GM12878 (cell line): ENCODE measurements around the gene TBC1D5. TPM values are rescaled to one million over a fixed set of nuclear protein-coding genes. Genes with fewer than 3 reads are reported as not detected.

Experiments used
- GATAD2B ChIP-seq: fragments of 450-650 bp; conservative IDR thresholded peaks from 2 replicates; pipeline ENCODE4 v1.6.1; 2017; ENCODE audit warnings: low read depth, mild to moderate bottlenecking, moderate library complexity
- IKZF2 ChIP-seq, 2 experiments: fragments of 450-650 bp; IDR thresholded peaks; 2 replicates each; pipeline ENCODE4 v1.6.1; 2017; ENCODE audit warnings: mild to moderate bottlenecking in 2 of 2, moderate library complexity in 2 of 2
- POLR2AphosphoS5 ChIP-seq: IDR thresholded peaks from 2 replicates; pipeline ENCODE4 v1.6.1; 2011; ENCODE audit warnings: mild to moderate bottlenecking, low read length, inconsistent platforms
- RELA ChIP-seq: fragments of 450-650 bp; IDR thresholded peaks from 2 replicates; pipeline ENCODE4 v1.8.0; 2014; ENCODE audit warnings: borderline replicate concordance; ENCODE audit not compliant: partially characterized antibody
- SMAD1 ChIP-seq: fragments of 450-650 bp; IDR thresholded peaks from 2 replicates; pipeline ENCODE4 v1.6.1; 2018; ENCODE audit warnings: mild to moderate bottlenecking, low read depth; ENCODE audit not compliant: partially characterized antibody
- SRF ChIP-seq, 2 experiments: IDR thresholded peaks; 2 replicates each; pipeline ENCODE4 v1.6.1; 2011; ENCODE audit warnings: low read depth in 2 of 2, low read length in 2 of 2, mild to moderate bottlenecking in 1 of 2, moderate library complexity in 1 of 2
- ZSCAN29 ChIP-seq: fragments of 450-650 bp; IDR thresholded peaks from 2 replicates; pipeline ENCODE4 v1.6.1; 2017; ENCODE audit warnings: mild to moderate bottlenecking, moderate library complexity
- polyA plus RNA-seq, 11 experiments: library from polyadenylated mRNA; depleted of rRNA in 4 of 11; unstranded in 6 of 11; stranded (reverse) in 5 of 11; fragments of >200 nt; fragmentation: Nextera tagmentation in 4 of 11; fragmentation: Illumina TruSeq in 1 of 11; extraction: Ambion mirVana in 4 of 11; extraction: Trizol in 1 of 11; gene quantifications; 1 replicate in 1 of 11; 2 replicates in 10 of 11; pipeline versions ENCODE4 v1.2.1 to v1.2.3, GENCODE V29; 2011 to 2016; ENCODE audit warnings: inconsistent platforms in 2 of 11, missing spikeins in 2 of 11, low read depth in 1 of 11
- total RNA-seq, 4 experiments: library from RNA; depleted of rRNA in 3 of 4; stranded (reverse); fragments of >200 nt in 3 of 4; fragmentation: Illumina TruSeq in 1 of 4; extraction: Trizol in 1 of 4; gene quantifications; 2 replicates each; pipeline versions ENCODE4 v1.2.1 to v1.2.3, GENCODE V29; 2013 to 2021
- TF ChIP-seq, protein P1 (sequence below): fragments of 450-650 bp; IDR thresholded peaks from 2 replicates; pipeline ENCODE4 v1.6.1; 2014; ENCODE audit warnings: mild to moderate bottlenecking
- TF ChIP-seq, protein P2 (sequence below), 3 experiments: IDR thresholded peaks in 2 of 3; conservative IDR thresholded peaks in 1 of 3; 2 replicates each; pipeline ENCODE4 v1.5.1; 2011; ENCODE audit warnings: low read depth in 3 of 3, low read length in 3 of 3, mild to moderate bottlenecking in 3 of 3, control low read depth in 2 of 3, moderate library complexity in 2 of 3, inconsistent platforms in 1 of 3, mixed read lengths in 1 of 3; ENCODE audit not compliant: control insufficient read depth in 2 of 3, insufficient read depth in 1 of 3; ENCODE audit errors: extremely low read depth in 1 of 3
- TF ChIP-seq, protein P3 (sequence below): IDR thresholded peaks from 2 replicates; pipeline ENCODE4 v1.6.1; 2012; ENCODE audit warnings: improper control_type of control experiment, low read depth, low read length; ENCODE audit not compliant: insufficient replicate concordance
- TF ChIP-seq, protein P4 (sequence below): fragments of 450-650 bp; IDR thresholded peaks from 2 replicates; pipeline ENCODE4 v1.6.1; 2017; ENCODE audit warnings: antibody characterized with exemption, mild to moderate bottlenecking, moderate library complexity
- TF ChIP-seq, protein P5 (sequence below): fragments of 450-650 bp; IDR thresholded peaks from 2 replicates; pipeline ENCODE4 v1.6.1; 2018; ENCODE audit warnings: mild to moderate bottlenecking, low read depth, moderate library complexity; ENCODE audit not compliant: partially characterized antibody
- TF ChIP-seq, protein P6 (sequence below): IDR thresholded peaks from 2 replicates; pipeline ENCODE4 v1.6.1; 2011; ENCODE audit warnings: mild to moderate bottlenecking, low read depth, low read length, moderate library complexity; ENCODE audit not compliant: insufficient replicate concordance

Gene TBC1D5
- total and polyA plus RNA-seq, 10 of the 15 experiments (the other 5 are each of a cell fraction or from before 2014, with no cell fraction given), result 5.5 to 61.0 (median 43.8) TPM

DNA sequence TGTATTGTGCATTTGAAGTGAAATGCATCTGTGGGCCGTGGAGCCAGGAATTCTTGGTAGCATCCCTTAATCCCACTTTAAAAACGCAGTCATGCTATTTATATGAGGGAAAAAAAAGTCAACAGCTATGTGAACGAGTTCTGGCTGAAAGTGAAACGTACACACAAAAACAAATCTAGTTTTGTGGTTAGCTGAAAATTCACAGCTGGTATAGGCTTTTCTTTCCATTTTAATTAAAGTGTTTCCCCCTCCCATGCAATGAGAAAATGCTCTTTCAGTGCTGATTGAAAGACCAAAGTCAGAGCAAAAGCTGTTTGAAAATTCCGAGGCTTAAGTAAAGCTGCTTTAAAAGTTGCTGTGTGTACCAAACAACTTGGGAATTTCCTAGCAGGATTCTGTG is 560.3 kb downstream of the TBC1D5 start (continued):
- TF ChIP-seq, protein P1, sequence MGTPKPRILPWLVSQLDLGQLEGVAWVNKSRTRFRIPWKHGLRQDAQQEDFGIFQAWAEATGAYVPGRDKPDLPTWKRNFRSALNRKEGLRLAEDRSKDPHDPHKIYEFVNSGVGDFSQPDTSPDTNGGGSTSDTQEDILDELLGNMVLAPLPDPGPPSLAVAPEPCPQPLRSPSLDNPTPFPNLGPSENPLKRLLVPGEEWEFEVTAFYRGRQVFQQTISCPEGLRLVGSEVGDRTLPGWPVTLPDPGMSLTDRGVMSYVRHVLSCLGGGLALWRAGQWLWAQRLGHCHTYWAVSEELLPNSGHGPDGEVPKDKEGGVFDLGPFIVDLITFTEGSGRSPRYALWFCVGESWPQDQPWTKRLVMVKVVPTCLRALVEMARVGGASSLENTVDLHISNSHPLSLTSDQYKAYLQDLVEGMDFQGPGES, result no peak
- no peak for TF ChIP-seq ZSCAN29
- TF ChIP-seq, protein P2, sequence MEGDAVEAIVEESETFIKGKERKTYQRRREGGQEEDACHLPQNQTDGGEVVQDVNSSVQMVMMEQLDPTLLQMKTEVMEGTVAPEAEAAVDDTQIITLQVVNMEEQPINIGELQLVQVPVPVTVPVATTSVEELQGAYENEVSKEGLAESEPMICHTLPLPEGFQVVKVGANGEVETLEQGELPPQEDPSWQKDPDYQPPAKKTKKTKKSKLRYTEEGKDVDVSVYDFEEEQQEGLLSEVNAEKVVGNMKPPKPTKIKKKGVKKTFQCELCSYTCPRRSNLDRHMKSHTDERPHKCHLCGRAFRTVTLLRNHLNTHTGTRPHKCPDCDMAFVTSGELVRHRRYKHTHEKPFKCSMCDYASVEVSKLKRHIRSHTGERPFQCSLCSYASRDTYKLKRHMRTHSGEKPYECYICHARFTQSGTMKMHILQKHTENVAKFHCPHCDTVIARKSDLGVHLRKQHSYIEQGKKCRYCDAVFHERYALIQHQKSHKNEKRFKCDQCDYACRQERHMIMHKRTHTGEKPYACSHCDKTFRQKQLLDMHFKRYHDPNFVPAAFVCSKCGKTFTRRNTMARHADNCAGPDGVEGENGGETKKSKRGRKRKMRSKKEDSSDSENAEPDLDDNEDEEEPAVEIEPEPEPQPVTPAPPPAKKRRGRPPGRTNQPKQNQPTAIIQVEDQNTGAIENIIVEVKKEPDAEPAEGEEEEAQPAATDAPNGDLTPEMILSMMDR (IDR thresholded peaks at IDR 0.05 in 2 of 3, conservative IDR thresholded peaks at IDR 0.05 in 1 of 3; ENCODE audit: control insufficient read depth in 2 of 3, extremely low read depth in 1 of 3, insufficient read depth in 1 of 3, low read depth in 3 of 3, low read length in 3 of 3), result no peak
- TF ChIP-seq IKZF2 (IDR thresholded peaks at IDR 0.05), result peak; percentile 97 to 98
- peak; percentile 79 for TF ChIP-seq SMAD1
- TF ChIP-seq, protein P3, sequence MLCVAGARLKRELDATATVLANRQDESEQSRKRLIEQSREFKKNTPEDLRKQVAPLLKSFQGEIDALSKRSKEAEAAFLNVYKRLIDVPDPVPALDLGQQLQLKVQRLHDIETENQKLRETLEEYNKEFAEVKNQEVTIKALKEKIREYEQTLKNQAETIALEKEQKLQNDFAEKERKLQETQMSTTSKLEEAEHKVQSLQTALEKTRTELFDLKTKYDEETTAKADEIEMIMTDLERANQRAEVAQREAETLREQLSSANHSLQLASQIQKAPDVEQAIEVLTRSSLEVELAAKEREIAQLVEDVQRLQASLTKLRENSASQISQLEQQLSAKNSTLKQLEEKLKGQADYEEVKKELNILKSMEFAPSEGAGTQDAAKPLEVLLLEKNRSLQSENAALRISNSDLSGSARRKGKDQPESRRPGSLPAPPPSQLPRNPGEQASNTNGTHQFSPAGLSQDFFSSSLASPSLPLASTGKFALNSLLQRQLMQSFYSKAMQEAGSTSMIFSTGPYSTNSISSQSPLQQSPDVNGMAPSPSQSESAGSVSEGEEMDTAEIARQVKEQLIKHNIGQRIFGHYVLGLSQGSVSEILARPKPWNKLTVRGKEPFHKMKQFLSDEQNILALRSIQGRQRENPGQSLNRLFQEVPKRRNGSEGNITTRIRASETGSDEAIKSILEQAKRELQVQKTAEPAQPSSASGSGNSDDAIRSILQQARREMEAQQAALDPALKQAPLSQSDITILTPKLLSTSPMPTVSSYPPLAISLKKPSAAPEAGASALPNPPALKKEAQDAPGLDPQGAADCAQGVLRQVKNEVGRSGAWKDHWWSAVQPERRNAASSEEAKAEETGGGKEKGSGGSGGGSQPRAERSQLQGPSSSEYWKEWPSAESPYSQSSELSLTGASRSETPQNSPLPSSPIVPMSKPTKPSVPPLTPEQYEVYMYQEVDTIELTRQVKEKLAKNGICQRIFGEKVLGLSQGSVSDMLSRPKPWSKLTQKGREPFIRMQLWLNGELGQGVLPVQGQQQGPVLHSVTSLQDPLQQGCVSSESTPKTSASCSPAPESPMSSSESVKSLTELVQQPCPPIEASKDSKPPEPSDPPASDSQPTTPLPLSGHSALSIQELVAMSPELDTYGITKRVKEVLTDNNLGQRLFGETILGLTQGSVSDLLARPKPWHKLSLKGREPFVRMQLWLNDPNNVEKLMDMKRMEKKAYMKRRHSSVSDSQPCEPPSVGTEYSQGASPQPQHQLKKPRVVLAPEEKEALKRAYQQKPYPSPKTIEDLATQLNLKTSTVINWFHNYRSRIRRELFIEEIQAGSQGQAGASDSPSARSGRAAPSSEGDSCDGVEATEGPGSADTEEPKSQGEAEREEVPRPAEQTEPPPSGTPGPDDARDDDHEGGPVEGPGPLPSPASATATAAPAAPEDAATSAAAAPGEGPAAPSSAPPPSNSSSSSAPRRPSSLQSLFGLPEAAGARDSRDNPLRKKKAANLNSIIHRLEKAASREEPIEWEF, result peak; percentile 85
- peak; percentile 71 for TF ChIP-seq RELA
- TF ChIP-seq, protein P4, sequence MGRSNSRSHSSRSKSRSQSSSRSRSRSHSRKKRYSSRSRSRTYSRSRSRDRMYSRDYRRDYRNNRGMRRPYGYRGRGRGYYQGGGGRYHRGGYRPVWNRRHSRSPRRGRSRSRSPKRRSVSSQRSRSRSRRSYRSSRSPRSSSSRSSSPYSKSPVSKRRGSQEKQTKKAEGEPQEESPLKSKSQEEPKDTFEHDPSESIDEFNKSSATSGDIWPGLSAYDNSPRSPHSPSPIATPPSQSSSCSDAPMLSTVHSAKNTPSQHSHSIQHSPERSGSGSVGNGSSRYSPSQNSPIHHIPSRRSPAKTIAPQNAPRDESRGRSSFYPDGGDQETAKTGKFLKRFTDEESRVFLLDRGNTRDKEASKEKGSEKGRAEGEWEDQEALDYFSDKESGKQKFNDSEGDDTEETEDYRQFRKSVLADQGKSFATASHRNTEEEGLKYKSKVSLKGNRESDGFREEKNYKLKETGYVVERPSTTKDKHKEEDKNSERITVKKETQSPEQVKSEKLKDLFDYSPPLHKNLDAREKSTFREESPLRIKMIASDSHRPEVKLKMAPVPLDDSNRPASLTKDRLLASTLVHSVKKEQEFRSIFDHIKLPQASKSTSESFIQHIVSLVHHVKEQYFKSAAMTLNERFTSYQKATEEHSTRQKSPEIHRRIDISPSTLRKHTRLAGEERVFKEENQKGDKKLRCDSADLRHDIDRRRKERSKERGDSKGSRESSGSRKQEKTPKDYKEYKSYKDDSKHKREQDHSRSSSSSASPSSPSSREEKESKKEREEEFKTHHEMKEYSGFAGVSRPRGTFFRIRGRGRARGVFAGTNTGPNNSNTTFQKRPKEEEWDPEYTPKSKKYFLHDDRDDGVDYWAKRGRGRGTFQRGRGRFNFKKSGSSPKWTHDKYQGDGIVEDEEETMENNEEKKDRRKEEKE, result no peak
- peak; percentile 74; the same call in 1 of the 2 replicates for TF ChIP-seq GATAD2B
- TF ChIP-seq SRF (IDR thresholded peaks at IDR 0.05; ENCODE audit: low read depth in 2 of 2, low read length in 2 of 2), result no peak
- no peak for TF ChIP-seq POLR2AphosphoS5
- TF ChIP-seq, protein P5, sequence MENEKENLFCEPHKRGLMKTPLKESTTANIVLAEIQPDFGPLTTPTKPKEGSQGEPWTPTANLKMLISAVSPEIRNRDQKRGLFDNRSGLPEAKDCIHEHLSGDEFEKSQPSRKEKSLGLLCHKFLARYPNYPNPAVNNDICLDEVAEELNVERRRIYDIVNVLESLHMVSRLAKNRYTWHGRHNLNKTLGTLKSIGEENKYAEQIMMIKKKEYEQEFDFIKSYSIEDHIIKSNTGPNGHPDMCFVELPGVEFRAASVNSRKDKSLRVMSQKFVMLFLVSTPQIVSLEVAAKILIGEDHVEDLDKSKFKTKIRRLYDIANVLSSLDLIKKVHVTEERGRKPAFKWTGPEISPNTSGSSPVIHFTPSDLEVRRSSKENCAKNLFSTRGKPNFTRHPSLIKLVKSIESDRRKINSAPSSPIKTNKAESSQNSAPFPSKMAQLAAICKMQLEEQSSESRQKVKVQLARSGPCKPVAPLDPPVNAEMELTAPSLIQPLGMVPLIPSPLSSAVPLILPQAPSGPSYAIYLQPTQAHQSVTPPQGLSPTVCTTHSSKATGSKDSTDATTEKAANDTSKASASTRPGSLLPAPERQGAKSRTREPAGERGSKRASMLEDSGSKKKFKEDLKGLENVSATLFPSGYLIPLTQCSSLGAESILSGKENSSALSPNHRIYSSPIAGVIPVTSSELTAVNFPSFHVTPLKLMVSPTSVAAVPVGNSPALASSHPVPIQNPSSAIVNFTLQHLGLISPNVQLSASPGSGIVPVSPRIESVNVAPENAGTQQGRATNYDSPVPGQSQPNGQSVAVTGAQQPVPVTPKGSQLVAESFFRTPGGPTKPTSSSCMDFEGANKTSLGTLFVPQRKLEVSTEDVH, result peak; percentile 42
- TF ChIP-seq, protein P6, sequence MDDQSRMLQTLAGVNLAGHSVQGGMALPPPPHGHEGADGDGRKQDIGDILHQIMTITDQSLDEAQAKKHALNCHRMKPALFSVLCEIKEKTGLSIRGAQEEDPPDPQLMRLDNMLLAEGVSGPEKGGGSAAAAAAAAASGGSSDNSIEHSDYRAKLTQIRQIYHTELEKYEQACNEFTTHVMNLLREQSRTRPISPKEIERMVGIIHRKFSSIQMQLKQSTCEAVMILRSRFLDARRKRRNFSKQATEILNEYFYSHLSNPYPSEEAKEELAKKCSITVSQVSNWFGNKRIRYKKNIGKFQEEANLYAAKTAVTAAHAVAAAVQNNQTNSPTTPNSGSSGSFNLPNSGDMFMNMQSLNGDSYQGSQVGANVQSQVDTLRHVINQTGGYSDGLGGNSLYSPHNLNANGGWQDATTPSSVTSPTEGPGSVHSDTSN, result peak; percentile 12
